Heart left ventricle (tissue), 16 donors: ENCODE measurements around the gene MED27. TPM values are rescaled to one million over a fixed set of nuclear protein-coding genes. Genes with fewer than 3 reads are reported as not detected.
A peak's percentile ranks its signal among the peaks of the same experiment; 100 is the strongest.

Source experiments
- ATAC-seq, 4 donors: fragments of 200-7000 bp; cut with Tn5 transposase; one replicate each; pipeline ENCODE4 v1.9.1; 2020 to 2022; ENCODE audit warnings: moderate library complexity in 4 of 4, mild to moderate bottlenecking in 3 of 4, moderate number of reproducible peaks in 1 of 4
- DNase-seq, 5 donors: peaks; one replicate each; pipeline ENCODE4 v3.0.0-alpha.2; 2020
- H3K27ac ChIP-seq, 12 donors: fragments of 200-600 bp; sonication (generic) in 4 of 12; one replicate each; pipeline versions ENCODE4 v1.5.0 to v1.8.0; 2016 to 2022; ENCODE audit warnings: mild to moderate bottlenecking in 2 of 12
- H3K27me3 ChIP-seq, 9 donors: fragments of 200-600 bp; sonication (generic) in 2 of 9; one replicate each; pipeline versions ENCODE4 v1.5.1 to v1.8.0; 2016 to 2022; ENCODE audit warnings: mild to moderate bottlenecking in 3 of 9
- H3K36me3 ChIP-seq, 9 donors: fragments of 200-600 bp; sonication (generic) in 2 of 9; one replicate each; pipeline versions ENCODE4 v1.5.0 to v1.8.0; 2018 to 2022; ENCODE audit warnings: mild to moderate bottlenecking in 2 of 9
- H3K4me1 ChIP-seq, 12 donors: fragments of 200-600 bp; sonication (generic) in 4 of 12; one replicate each; pipeline versions ENCODE4 v1.5.0 to v1.8.0; 2016 to 2022; ENCODE audit warnings: mild to moderate bottlenecking in 3 of 12
- H3K4me3 ChIP-seq, 12 donors: fragments of 200-600 bp; sonication (generic) in 4 of 12; one replicate each; pipeline versions ENCODE4 v1.5.0 to v1.8.0; 2017 to 2022; ENCODE audit warnings: mild to moderate bottlenecking in 9 of 12, moderate library complexity in 4 of 12
- H3K9me3 ChIP-seq, 12 donors: fragments of 200-600 bp; sonication (generic) in 4 of 12; one replicate each; pipeline versions ENCODE4 v1.5.0 to v1.8.0; 2016 to 2022; ENCODE audit warnings: mild to moderate bottlenecking in 1 of 12
- CTCF ChIP-seq, 12 donors: fragments of 200-600 bp; sonication (generic) in 4 of 12; IDR thresholded peaks; one replicate each; pipeline versions ENCODE4 v1.5.0 to v1.8.0; 2018 to 2022; ENCODE audit warnings: antibody characterized with exemption in 12 of 12, mild to moderate bottlenecking in 5 of 12
- POLR2A ChIP-seq, 2 donors: fragments of 450-650 bp; IDR thresholded peaks; one replicate each; pipeline ENCODE4 v1.6.1; 2017; ENCODE audit warnings: antibody characterized with exemption in 2 of 2, mild to moderate bottlenecking in 2 of 2, moderate library complexity in 2 of 2
- WGBS, 4 donors: extraction: QIAGEN DNeasy Blood & Tissue Kit in 2 of 4; methylation state at CpG; one replicate each; pipeline versions ENCODE4 v1.1.5 to v1.1.7; 2013 to 2018; 5-methylcytosine and 5-hydroxymethylcytosine counted together
- intact Hi-C, 10 donors: fragments of 100-400 bp; cut with DNase I; formaldehyde crosslinking; loops; one replicate each; pipeline versions ENCODE4 v1.11.1 to v1.14.2; 2022
- polyA plus RNA-seq, 2 donors: library from polyadenylated mRNA; stranded (reverse); fragments of 200-250 nt; gene quantifications; one replicate each; pipeline ENCODE4 v1.2.3, GENCODE V29; 2013
- total RNA-seq, 9 donors: library from RNA; depleted of rRNA in 2 of 9; stranded (reverse); fragments of >200 nt in 2 of 9; fragmentation: NEBNext Ultra II Directional in 3 of 9; extraction: Animal tissue kit (Norgen Biotek cat#: 25700) in 3 of 9; gene quantifications; one replicate each; pipeline versions ENCODE4 v1.1.0 to v1.2.4, GENCODE V29; 2016 to 2023
- donor health status: ischemic (EF 13 %, LVEDD 7.1; RV severe dilation, severe dysfunction).
- donor health status: healthy with polysubstance abuse.
- donor health status: DM: no; HTN: yes; CAD: no.
- donor health status: DM: no; HTN: no; CAD: no.
- donor health status: ischemic (EF 25% LVEDD 6.9; RV normal size, moderate dysfunction).
- donor health status: ischemic (EF 25% LVEDD 5.7; RV mildly dilated, moderate dysfunction).
- donor health status: healthy.
- donor health status: DM: yes; HTN: yes; CAD: no.
- donor health status: ischemic (EF 35%, LVEDD 5.7; RV mildly dilated, moderate dysfunction).
- donor health status: nonischemic (EF 11% LVEDD 7.7; RV severe dilation, severe dysfunction).
- donor health status: DM: yes; HTN: yes; CAD: no.
- donor health status: PGD.
- donor health status: ischemic (EF 29% LVEDD 5.4; RV normal size, mild dysfunction).
- donor health status: nonischemic (EF 23%, LVEDD 6.1; RV moderate dilation, normal function).

The MED27 gene
- total and polyA plus RNA-seq, 11 donors: 14.3 to 23.0 (median 15.6) TPM

- ATAC-seq (no peak), DNase-seq (no peak)
- H3K27ac ChIP-seq: no peak overlapping the region
- no peaks in the 10 kb centered on the region for H3K9me3 ChIP-seq
- 92 to 96% (median 95%) methylated on average over 4 of the region's 4 CpGs for WGBS, 4 donors
- peaks cover 0 to 27% (median 13%) of the 10 kb centered on the region in 12 donors for H3K4me1 ChIP-seq
- intact Hi-C loops: loop anchor here in 1 of 10 donors (5.0 kb wide), 1 partner anchor 237 kb away; no protein-coding TSS in a partner anchor
- H3K4me3 ChIP-seq: no peak overlapping the region
- peaks cover 0 to 8% (median 0%) of the 10 kb centered on the region in 9 donors for H3K36me3 ChIP-seq
- H3K27me3 ChIP-seq: no peaks in the 10 kb centered on the region
- TF ChIP-seq CTCF (IDR thresholded peaks at IDR 0.05) (no peak), POLR2A (IDR thresholded peaks at IDR 0.05) (no peak)
Observed at GRCh38 chr9:131999692-132000551, 79.7 kb downstream of the MED27 start.

DNA sequence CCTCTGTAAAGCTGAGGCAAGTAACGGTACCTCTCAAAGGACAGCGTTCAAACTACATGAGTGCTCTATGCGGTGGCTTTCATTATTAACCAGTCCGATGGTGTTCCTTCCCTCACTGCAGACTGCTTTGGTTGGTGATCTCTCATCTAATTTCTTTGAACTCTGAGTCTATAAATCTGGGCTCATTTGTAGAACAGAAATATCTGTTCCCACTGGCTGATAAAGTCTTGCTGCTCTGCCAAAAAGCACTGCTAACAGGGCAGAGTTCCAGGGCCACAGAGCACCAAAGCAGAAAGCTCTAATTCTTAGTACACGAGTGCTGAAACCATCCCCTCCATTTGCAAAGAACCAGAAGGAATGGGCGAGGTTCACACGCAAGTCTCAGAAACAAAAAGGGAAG is 81.9 kb downstream of the MED27 start:
- H3K27me3 ChIP-seq: no peaks in the 10 kb centered on the region
- H3K27ac ChIP-seq: no peak overlapping the region
- H3K4me1 ChIP-seq: peaks cover 0 to 27% (median 13%) of the 10 kb centered on the region in 12 donors
- TF ChIP-seq POLR2A (IDR thresholded peaks at IDR 0.05) (no peak), CTCF (IDR thresholded peaks at IDR 0.05) (no peak)
- ATAC-seq: peak; percentile 65 to 74 (median 66)
- intact Hi-C loops: loop anchor here in 1 of 10 donors (5.0 kb wide), 1 partner anchor 240 kb away; no protein-coding TSS in a partner anchor
- H3K9me3 ChIP-seq: no peaks in the 10 kb centered on the region
- WGBS, 4 donors: 29 to 43% (median 30%) methylated on average over 7 of the region's 7 CpGs
- H3K4me3 ChIP-seq: peak overlapping the region in 3 of 12 donors; percentile 2 to 23 (median 15)
- DNase-seq: peak in 4 of 5 donors; percentile 27 to 69 (median 46)
- H3K36me3 ChIP-seq: peaks cover 0 to 8% (median 0%) of the 10 kb centered on the region in 9 donors

DNA sequence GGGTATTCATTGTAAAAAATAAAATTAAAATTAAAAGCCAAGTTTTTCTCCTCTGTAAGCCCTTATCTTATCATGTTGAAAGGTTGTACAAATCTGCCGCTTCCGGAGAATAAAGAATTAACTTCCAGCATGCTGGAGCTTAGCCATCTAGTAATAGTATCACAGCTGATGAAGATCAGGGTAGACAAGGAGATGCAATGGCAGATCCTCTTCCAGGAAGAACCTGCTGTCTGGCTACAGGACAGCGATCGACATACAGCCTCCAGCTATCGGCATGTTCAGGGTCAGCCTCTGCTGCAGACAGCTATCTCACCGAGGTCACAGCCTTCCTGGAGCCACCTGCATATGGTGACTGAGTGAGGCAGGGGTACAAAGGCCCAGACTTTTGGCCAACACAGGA is 82.6 kb downstream of the MED27 start:
- TF ChIP-seq CTCF (IDR thresholded peaks at IDR 0.05) (no peak), POLR2A (IDR thresholded peaks at IDR 0.05) (no peak)
- H3K27ac ChIP-seq: no peak overlapping the region
- ATAC-seq: peak in 1 of 4 donors; percentile 24
- 66 to 82% (median 75%) methylated on average over 3 to 6 of the region's 6 CpGs for WGBS, 4 donors
- DNase-seq: no peak
- H3K4me3 ChIP-seq: no peak overlapping the region
- intact Hi-C loops: loop anchor here in 1 of 10 donors (5.0 kb wide), 1 partner anchor 240 kb away; no protein-coding TSS in a partner anchor
- H3K36me3 ChIP-seq: peaks cover 0 to 8% (median 0%) of the 10 kb centered on the region in 9 donors
- H3K9me3 ChIP-seq: no peaks in the 10 kb centered on the region
- no peaks in the 10 kb centered on the region for H3K27me3 ChIP-seq
- peaks cover 0 to 27% (median 13%) of the 10 kb centered on the region in 12 donors for H3K4me1 ChIP-seq

DNA sequence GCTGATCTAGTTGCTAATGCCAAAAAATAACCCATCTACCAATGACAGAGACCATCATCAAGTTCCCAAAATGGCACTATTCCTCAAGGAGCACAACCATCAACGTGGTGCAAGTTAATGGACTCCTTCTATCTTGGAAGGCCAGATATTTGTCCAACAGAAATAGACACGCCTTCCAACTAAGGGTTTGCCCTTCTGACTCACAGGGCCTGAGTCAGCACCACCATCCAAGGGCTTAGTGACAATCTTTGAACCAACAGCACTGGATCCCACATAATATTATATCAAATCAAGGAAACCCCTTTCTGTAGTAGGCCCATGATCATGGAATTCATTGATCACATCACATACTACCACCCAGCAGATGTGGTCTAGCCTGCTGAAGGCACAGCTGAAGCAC is 84.3 kb downstream of the MED27 start:
- 96 to 97% (median 96%) methylated on average over 2 of the region's 2 CpGs for WGBS, 4 donors
- Histone ChIP-seq H3K9me3 (no peaks in the 10 kb centered on the region), H3K27me3 (no peaks in the 10 kb centered on the region), H3K36me3 (peaks cover 0 to 8% (median 0%) of the 10 kb centered on the region in 9 donors), H3K27ac (no peak overlapping the region), H3K4me1 (peaks cover 0 to 27% (median 13%) of the 10 kb centered on the region in 12 donors), H3K4me3 (no peak overlapping the region)
- TF ChIP-seq POLR2A (IDR thresholded peaks at IDR 0.05): no peak
- no peak for TF ChIP-seq CTCF (IDR thresholded peaks at IDR 0.05)
- ATAC-seq (no peak), DNase-seq (no peak)
- intact Hi-C loops: loop anchor here in 1 of 10 donors (5.0 kb wide), 1 partner anchor 242 kb away; no protein-coding TSS in a partner anchor
